ENCODE results near the gene BLID.

GRCh38 chr11:122128146-122128545 is 12.1 kb upstream of the BLID start:
- TF ChIP-seq CTCF (IDR thresholded peaks at IDR 0.05) (no peak), POLR2A (IDR thresholded peaks at IDR 0.05) (no peak)
